T-helper 1 cell treated with Interleukin-12 subunit alpha and Interleukin-12 subunit beta and Interleukin-4 antibody, amounts not matched to agents 30 μg/mL and 1 μg/mL, for 36 hours (primary cell): Measurements from ENCODE around the gene PREP.
"Not testable (repeated sequence)": the region's sequence is repeated elsewhere in the genome, so short reads cannot be mapped to it uniquely, and the experiment has no call there.

Experiments used
- H3K27ac Mint-ChIP-seq: one replicate; pipeline ENCODE4 v1.8.0; 2021; ENCODE audit warnings: mild to moderate bottlenecking, mixed read lengths
- H3K27me3 Mint-ChIP-seq: one replicate; pipeline ENCODE4 v1.8.0; 2021; ENCODE audit warnings: low read depth, mixed read lengths
- H3K36me3 Mint-ChIP-seq: one replicate; pipeline ENCODE4 v1.8.0; 2021; ENCODE audit warnings: low read depth, mixed read lengths
- H3K4me1 Mint-ChIP-seq: one replicate; pipeline ENCODE4 v1.8.0; 2021; ENCODE audit warnings: low read depth, mixed read lengths
- H3K4me3 Mint-ChIP-seq: one replicate; pipeline ENCODE4 v1.8.0; 2021; ENCODE audit warnings: mild to moderate bottlenecking, moderate library complexity, mixed read lengths
- H3K9me3 Mint-ChIP-seq: one replicate; pipeline ENCODE4 v1.8.0; 2021; ENCODE audit warnings: mixed read lengths

PREP gene

GRCh38 chr6:105344881-105345370 lies 58.0 kb downstream of the PREP start:
- H3K27me3 Mint-ChIP-seq = no peaks in the 10 kb centered on the region
- H3K4me1 Mint-ChIP-seq = peaks cover 3% of the 10 kb centered on the region
- no peak overlapping the region for H3K27ac Mint-ChIP-seq
- no peak overlapping the region for H3K4me3 Mint-ChIP-seq
- no peaks in the 10 kb centered on the region for H3K9me3 Mint-ChIP-seq
- peaks cover 27% of the 10 kb centered on the region for H3K36me3 Mint-ChIP-seq

- H3K4me3 Mint-ChIP-seq, H3K27ac Mint-ChIP-seq, H3K27me3 Mint-ChIP-seq, H3K4me1 Mint-ChIP-seq, H3K9me3 Mint-ChIP-seq: not testable (repeated sequence)
- H3K36me3 Mint-ChIP-seq = peaks cover 23% of the 10 kb centered on the region
Measured at GRCh38 chr6:105338350-105338983, 64.4 kb downstream of the PREP start.

- peaks cover 15% of the 10 kb centered on the region for H3K36me3 Mint-ChIP-seq
- H3K9me3 Mint-ChIP-seq = no peaks in the 10 kb centered on the region
- H3K27ac Mint-ChIP-seq = no peak overlapping the region
- no peaks in the 10 kb centered on the region for H3K27me3 Mint-ChIP-seq
- no peak overlapping the region for H3K4me3 Mint-ChIP-seq
- peaks cover 7% of the 10 kb centered on the region for H3K4me1 Mint-ChIP-seq
Measured at GRCh38 chr6:105336986-105337385, 65.9 kb downstream of the PREP start.

GRCh38 chr6:105332576-105332975 lies 70.3 kb downstream of the PREP start:
- H3K4me1 Mint-ChIP-seq = no peaks in the 10 kb centered on the region
- no peak overlapping the region for H3K27ac Mint-ChIP-seq
- H3K36me3 Mint-ChIP-seq = peaks cover 21% of the 10 kb centered on the region
- no peak overlapping the region for H3K4me3 Mint-ChIP-seq
- H3K9me3 Mint-ChIP-seq = no peaks in the 10 kb centered on the region
- no peaks in the 10 kb centered on the region for H3K27me3 Mint-ChIP-seq

GRCh38 chr6:105331927-105332326 lies 71.0 kb downstream of the PREP start:
- Mint-ChIP-seq H3K4me1 (no peaks in the 10 kb centered on the region), H3K36me3 (peaks cover 20% of the 10 kb centered on the region), H3K27me3 (no peaks in the 10 kb centered on the region), H3K9me3 (no peaks in the 10 kb centered on the region), H3K27ac (no peak overlapping the region), H3K4me3 (no peak overlapping the region)

- H3K36me3 Mint-ChIP-seq = peaks cover 19% of the 10 kb centered on the region
- no peaks in the 10 kb centered on the region for H3K9me3 Mint-ChIP-seq
Measured at GRCh38 chr6:105330913-105331312, 72.0 kb downstream of the PREP start.

GRCh38 chr6:105330364-105330763 lies 72.5 kb downstream of the PREP start:
- no peak overlapping the region for H3K4me3 Mint-ChIP-seq
- no peak overlapping the region for H3K27ac Mint-ChIP-seq
- no peaks in the 10 kb centered on the region for H3K27me3 Mint-ChIP-seq
- peaks cover 5% of the 10 kb centered on the region for H3K4me1 Mint-ChIP-seq
- H3K36me3 Mint-ChIP-seq = peaks cover 22% of the 10 kb centered on the region
- no peaks in the 10 kb centered on the region for H3K9me3 Mint-ChIP-seq

More at GRCh38 chr6:105330913-105331312, 72.0 kb downstream of the PREP start:
- Mint-ChIP-seq H3K4me3 (no peak overlapping the region), H3K27ac (no peak overlapping the region), H3K4me1 (peaks cover 2% of the 10 kb centered on the region), H3K27me3 (no peaks in the 10 kb centered on the region)

- Mint-ChIP-seq H3K36me3 (peaks cover 28% of the 10 kb centered on the region), H3K27ac (no peak overlapping the region), H3K9me3 (no peaks in the 10 kb centered on the region), H3K4me1 (peaks cover 5% of the 10 kb centered on the region), H3K4me3 (no peak overlapping the region), H3K27me3 (no peaks in the 10 kb centered on the region)
Measured at GRCh38 chr6:105326833-105327770, 75.8 kb downstream of the PREP start.

GRCh38 chr6:105326216-105326615 lies 76.7 kb downstream of the PREP start:
- no peaks in the 10 kb centered on the region for H3K27me3 Mint-ChIP-seq
- no peaks in the 10 kb centered on the region for H3K9me3 Mint-ChIP-seq
- H3K27ac Mint-ChIP-seq = no peak overlapping the region
- H3K4me1 Mint-ChIP-seq = peaks cover 5% of the 10 kb centered on the region
- H3K36me3 Mint-ChIP-seq = peaks cover 25% of the 10 kb centered on the region
- no peak overlapping the region for H3K4me3 Mint-ChIP-seq

- no peak overlapping the region for H3K27ac Mint-ChIP-seq
- H3K36me3 Mint-ChIP-seq = peaks cover 23% of the 10 kb centered on the region
- peaks cover 5% of the 10 kb centered on the region for H3K4me1 Mint-ChIP-seq
- H3K4me3 Mint-ChIP-seq = no peak overlapping the region
- H3K27me3 Mint-ChIP-seq = no peaks in the 10 kb centered on the region
- no peaks in the 10 kb centered on the region for H3K9me3 Mint-ChIP-seq
Measured at GRCh38 chr6:105324386-105324950, 78.4 kb downstream of the PREP start.

- Mint-ChIP-seq H3K36me3 (peaks cover 22% of the 10 kb centered on the region), H3K4me1 (peaks cover 5% of the 10 kb centered on the region), H3K27ac (no peak overlapping the region), H3K4me3 (no peak overlapping the region), H3K9me3 (no peaks in the 10 kb centered on the region), H3K27me3 (no peaks in the 10 kb centered on the region)
Measured at GRCh38 chr6:105322499-105323225, 80.2 kb downstream of the PREP start.

GRCh38 chr6:105321728-105322127 lies 81.2 kb downstream of the PREP start:
- Mint-ChIP-seq H3K4me1 (peaks cover 5% of the 10 kb centered on the region), H3K9me3 (no peaks in the 10 kb centered on the region), H3K27ac (no peak overlapping the region), H3K4me3 (no peak overlapping the region), H3K27me3 (no peaks in the 10 kb centered on the region), H3K36me3 (peaks cover 24% of the 10 kb centered on the region)

- H3K9me3 Mint-ChIP-seq = no peaks in the 10 kb centered on the region
- no peak overlapping the region for H3K27ac Mint-ChIP-seq
- H3K4me1 Mint-ChIP-seq = peaks cover 3% of the 10 kb centered on the region
- H3K4me3 Mint-ChIP-seq = no peak overlapping the region
- no peaks in the 10 kb centered on the region for H3K27me3 Mint-ChIP-seq
- peaks cover 22% of the 10 kb centered on the region for H3K36me3 Mint-ChIP-seq
Measured at GRCh38 chr6:105321207-105321606, 81.7 kb downstream of the PREP start.

GRCh38 chr6:105320765-105321164 lies 82.1 kb downstream of the PREP start:
- H3K4me3 Mint-ChIP-seq = no peak overlapping the region
- H3K27ac Mint-ChIP-seq = no peak overlapping the region
- H3K27me3 Mint-ChIP-seq = no peaks in the 10 kb centered on the region
- peaks cover 2% of the 10 kb centered on the region for H3K4me1 Mint-ChIP-seq
- no peaks in the 10 kb centered on the region for H3K9me3 Mint-ChIP-seq
- H3K36me3 Mint-ChIP-seq = peaks cover 21% of the 10 kb centered on the region
